IMR-90 (cell line): ENCODE measurements around the gene TGM6.

Experiments used
- POLR2A ChIP-seq: IDR thresholded peaks from 2 replicates; pipeline ENCODE4 v1.6.1; 2012; ENCODE audit warnings: mild to moderate bottlenecking, low read depth, low read length
- TF ChIP-seq, protein P1 (sequence below): conservative IDR thresholded peaks from 2 replicates; pipeline ENCODE4 v1.5.1; 2012; ENCODE audit warnings: mild to moderate bottlenecking, low read depth, low read length, improper control_type of control experiment

DNA sequence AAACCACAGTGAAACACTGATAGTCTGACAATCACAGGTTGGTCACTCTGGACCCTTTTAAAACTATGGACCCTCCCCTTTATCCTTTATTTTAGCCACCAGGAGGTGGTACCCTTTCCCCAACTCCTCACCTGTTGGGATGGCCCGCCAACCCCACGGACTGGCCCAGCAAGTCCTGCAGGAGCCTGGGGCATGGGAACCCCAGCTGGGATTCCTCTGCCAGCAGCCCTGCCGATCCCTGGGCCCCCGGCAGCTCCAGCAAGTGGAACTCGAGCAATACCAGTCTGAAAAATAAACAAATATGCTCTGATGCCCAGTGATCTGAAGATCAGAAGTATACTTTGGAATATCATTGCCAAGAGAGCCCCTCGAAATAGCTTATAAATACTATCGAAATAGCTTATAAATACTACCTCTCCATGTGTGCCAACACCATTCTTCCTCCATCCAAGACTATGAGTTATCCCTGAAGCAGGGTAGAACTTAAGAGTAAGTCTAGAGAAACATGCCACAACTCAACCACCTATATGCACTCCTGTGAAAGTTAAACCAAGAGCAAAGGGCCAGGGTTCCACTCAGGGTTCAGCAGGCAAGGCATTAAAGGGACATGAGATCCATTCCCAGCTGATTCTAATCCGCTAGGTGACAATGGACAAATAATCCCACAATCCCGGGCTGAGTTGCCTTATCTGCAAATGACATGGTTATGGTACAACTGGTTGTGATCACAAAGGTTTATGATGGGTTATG, 83.1 kb downstream of the TGM6 start:
- no peak for TF ChIP-seq POLR2A
- TF ChIP-seq, protein P1, sequence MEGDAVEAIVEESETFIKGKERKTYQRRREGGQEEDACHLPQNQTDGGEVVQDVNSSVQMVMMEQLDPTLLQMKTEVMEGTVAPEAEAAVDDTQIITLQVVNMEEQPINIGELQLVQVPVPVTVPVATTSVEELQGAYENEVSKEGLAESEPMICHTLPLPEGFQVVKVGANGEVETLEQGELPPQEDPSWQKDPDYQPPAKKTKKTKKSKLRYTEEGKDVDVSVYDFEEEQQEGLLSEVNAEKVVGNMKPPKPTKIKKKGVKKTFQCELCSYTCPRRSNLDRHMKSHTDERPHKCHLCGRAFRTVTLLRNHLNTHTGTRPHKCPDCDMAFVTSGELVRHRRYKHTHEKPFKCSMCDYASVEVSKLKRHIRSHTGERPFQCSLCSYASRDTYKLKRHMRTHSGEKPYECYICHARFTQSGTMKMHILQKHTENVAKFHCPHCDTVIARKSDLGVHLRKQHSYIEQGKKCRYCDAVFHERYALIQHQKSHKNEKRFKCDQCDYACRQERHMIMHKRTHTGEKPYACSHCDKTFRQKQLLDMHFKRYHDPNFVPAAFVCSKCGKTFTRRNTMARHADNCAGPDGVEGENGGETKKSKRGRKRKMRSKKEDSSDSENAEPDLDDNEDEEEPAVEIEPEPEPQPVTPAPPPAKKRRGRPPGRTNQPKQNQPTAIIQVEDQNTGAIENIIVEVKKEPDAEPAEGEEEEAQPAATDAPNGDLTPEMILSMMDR = no peak
